ENCODE results near the gene BEST2.

GRCh38 chr19:12722566-12723380 lies 28.8 kb upstream of the BEST2 start:
- TF ChIP-seq POLR2A (IDR thresholded peaks at IDR 0.05; ENCODE audit: low read length) (peak; percentile 76), GATA1 (IDR thresholded peaks at IDR 0.05; ENCODE audit: low read depth, low read length) (no peak)

Measured in erythroblast (primary cell).